Amniotic stem cell (primary cell): ENCODE measurements around the gene GDNF.

Experiments used
- DNase-seq: peaks from one replicate; lab custom pipeline; 2025; lab: John Stamatoyannopoulos, UW

Gene GDNF

GRCh38 chr5:37777432-37778130, 62.3 kb downstream of the GDNF start:
- DNase-seq, result no peak

- peak; percentile 12 for DNase-seq
Observed at GRCh38 chr5:37776826-37777225, 63.0 kb downstream of the GDNF start.

GRCh38 chr5:37774912-37775483, 64.8 kb downstream of the GDNF start:
- DNase-seq, result no peak

- DNase-seq, result no peak
Observed at GRCh38 chr5:37773809-37774208, 66.0 kb downstream of the GDNF start.

GRCh38 chr5:37772255-37772654, 67.6 kb downstream of the GDNF start:
- DNase-seq, result no peak

GRCh38 chr5:37771731-37772130, 68.1 kb downstream of the GDNF start:
- peak; percentile 94 for DNase-seq

GRCh38 chr5:37771203-37771611, 68.6 kb downstream of the GDNF start:
- peak; percentile 14 for DNase-seq

- no peak for DNase-seq
Observed at GRCh38 chr5:37770786-37771185, 69.1 kb downstream of the GDNF start.

GRCh38 chr5:37769840-37770239, 70.0 kb downstream of the GDNF start:
- no peak for DNase-seq

GRCh38 chr5:37769108-37769507, 70.7 kb downstream of the GDNF start:
- no peak for DNase-seq

- DNase-seq, result no peak
Observed at GRCh38 chr5:37768371-37768770, 71.5 kb downstream of the GDNF start.

GRCh38 chr5:37767961-37768360, 71.9 kb downstream of the GDNF start:
- no peak for DNase-seq

GRCh38 chr5:37767251-37767650, 72.6 kb downstream of the GDNF start:
- no peak for DNase-seq
